ENCODE measurements around the gene SLC4A1AP.

DNA sequence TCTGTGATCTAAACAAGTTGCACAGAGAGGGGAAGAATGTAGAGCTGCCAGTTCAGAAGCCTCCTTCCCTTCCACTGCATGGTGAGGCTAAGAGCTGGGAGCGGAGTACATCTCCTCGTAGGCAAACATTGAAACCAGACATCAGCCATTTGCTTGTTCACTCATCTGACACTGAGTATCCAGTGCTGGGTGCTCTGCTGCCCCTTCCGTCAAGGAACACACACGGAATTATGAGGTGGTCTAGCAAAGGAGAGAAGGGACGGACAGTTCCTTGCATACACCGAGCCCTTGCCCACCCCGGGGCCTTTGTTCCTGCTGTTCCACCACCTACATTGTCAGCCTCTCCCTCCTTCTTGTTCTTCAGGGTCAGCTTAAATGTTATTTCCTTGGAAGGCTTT lies 44.6 kb downstream of the SLC4A1AP start:
- TF ChIP-seq, protein P1, sequence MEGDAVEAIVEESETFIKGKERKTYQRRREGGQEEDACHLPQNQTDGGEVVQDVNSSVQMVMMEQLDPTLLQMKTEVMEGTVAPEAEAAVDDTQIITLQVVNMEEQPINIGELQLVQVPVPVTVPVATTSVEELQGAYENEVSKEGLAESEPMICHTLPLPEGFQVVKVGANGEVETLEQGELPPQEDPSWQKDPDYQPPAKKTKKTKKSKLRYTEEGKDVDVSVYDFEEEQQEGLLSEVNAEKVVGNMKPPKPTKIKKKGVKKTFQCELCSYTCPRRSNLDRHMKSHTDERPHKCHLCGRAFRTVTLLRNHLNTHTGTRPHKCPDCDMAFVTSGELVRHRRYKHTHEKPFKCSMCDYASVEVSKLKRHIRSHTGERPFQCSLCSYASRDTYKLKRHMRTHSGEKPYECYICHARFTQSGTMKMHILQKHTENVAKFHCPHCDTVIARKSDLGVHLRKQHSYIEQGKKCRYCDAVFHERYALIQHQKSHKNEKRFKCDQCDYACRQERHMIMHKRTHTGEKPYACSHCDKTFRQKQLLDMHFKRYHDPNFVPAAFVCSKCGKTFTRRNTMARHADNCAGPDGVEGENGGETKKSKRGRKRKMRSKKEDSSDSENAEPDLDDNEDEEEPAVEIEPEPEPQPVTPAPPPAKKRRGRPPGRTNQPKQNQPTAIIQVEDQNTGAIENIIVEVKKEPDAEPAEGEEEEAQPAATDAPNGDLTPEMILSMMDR (IDR thresholded peaks at IDR 0.05; ENCODE audit: insufficient read depth, low read length) = no peak
- TF ChIP-seq POLR2AphosphoS5 (IDR thresholded peaks at IDR 0.05; ENCODE audit: low read depth) (no peak), SPI1 (IDR thresholded peaks at IDR 0.05; ENCODE audit: borderline replicate concordance, low read depth) (no peak)
- TF ChIP-seq, protein P2, sequence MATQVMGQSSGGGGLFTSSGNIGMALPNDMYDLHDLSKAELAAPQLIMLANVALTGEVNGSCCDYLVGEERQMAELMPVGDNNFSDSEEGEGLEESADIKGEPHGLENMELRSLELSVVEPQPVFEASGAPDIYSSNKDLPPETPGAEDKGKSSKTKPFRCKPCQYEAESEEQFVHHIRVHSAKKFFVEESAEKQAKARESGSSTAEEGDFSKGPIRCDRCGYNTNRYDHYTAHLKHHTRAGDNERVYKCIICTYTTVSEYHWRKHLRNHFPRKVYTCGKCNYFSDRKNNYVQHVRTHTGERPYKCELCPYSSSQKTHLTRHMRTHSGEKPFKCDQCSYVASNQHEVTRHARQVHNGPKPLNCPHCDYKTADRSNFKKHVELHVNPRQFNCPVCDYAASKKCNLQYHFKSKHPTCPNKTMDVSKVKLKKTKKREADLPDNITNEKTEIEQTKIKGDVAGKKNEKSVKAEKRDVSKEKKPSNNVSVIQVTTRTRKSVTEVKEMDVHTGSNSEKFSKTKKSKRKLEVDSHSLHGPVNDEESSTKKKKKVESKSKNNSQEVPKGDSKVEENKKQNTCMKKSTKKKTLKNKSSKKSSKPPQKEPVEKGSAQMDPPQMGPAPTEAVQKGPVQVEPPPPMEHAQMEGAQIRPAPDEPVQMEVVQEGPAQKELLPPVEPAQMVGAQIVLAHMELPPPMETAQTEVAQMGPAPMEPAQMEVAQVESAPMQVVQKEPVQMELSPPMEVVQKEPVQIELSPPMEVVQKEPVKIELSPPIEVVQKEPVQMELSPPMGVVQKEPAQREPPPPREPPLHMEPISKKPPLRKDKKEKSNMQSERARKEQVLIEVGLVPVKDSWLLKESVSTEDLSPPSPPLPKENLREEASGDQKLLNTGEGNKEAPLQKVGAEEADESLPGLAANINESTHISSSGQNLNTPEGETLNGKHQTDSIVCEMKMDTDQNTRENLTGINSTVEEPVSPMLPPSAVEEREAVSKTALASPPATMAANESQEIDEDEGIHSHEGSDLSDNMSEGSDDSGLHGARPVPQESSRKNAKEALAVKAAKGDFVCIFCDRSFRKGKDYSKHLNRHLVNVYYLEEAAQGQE (IDR thresholded peaks at IDR 0.05; ENCODE audit: insufficient replicate concordance, low read depth) = no peak
